SW 1271 (cell line): ENCODE results near the gene KIAA1217.
"Not testable (repeated sequence)": the region's sequence is repeated elsewhere in the genome, so short reads cannot be mapped to it uniquely, and the experiment has no call there.

Source experiments
- DNase-seq, 2 experiments: peaks; one replicate each; lab custom pipeline; 2025; lab: John Stamatoyannopoulos, UW

The KIAA1217 gene

DNA sequence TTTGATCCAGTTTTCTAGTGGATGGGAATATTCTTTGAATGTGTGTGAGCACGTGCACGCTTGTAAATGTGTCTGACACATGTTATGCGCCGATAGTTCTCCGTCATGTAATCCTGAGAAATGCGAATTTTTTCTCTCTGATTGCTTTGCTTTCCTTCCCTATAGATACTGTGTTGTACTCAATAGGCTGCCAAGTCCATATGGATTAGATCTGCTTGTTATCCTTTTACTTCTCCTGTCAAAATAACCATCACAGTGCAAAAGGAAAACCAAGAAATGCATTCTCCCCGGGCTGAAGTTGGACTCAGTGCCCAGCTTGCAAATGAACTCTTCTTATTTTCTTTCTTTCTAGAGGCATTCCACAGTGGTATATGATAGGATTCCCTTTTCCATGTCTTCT is 131.9 kb downstream of the KIAA1217 start:
- no peak for DNase-seq

GRCh38 chr10:24341371-24341770 is 132.4 kb downstream of the KIAA1217 start:
- no peak for DNase-seq

DNA sequence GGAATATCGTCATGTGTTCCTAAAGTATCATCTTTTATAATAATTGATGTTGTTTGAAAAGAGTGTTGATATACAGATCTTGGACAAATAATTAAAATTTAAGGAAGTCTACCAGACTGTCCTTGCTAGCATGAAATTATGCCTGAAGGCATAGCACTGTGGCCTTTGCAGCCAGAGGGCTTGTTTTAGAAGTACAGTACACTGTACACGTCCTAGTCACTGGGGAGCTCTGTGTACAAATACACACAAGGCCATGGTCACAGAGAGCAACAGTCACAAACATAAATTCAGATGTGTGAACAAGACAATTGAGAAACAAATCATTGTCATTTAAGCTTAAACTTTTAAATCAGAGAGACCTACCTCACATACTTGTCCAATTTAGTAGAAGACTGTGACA is 133.0 kb downstream of the KIAA1217 start:
- no peak for DNase-seq

DNA sequence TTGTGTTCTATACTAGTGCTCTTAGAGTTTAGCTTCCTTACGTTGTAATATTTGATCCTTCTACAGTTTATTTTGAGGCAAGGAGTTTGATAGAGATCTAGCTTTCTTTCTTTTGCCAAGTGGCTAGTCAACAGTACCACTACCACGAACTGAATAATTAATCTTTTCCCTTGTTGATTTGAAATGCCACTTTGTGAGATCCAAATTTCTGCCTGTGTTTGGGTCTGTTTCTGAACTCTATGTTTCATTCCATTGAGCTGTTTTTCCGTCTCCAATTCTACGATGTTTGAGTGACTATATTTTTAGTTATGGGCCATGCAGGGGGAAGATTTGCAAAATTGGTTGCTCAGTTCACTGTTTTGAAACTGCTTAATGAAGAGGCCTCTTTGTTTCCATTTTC is 134.7 kb downstream of the KIAA1217 start:
- no peak for DNase-seq

GRCh38 chr10:24344279-24344678 is 135.3 kb downstream of the KIAA1217 start:
- no peak for DNase-seq

DNA sequence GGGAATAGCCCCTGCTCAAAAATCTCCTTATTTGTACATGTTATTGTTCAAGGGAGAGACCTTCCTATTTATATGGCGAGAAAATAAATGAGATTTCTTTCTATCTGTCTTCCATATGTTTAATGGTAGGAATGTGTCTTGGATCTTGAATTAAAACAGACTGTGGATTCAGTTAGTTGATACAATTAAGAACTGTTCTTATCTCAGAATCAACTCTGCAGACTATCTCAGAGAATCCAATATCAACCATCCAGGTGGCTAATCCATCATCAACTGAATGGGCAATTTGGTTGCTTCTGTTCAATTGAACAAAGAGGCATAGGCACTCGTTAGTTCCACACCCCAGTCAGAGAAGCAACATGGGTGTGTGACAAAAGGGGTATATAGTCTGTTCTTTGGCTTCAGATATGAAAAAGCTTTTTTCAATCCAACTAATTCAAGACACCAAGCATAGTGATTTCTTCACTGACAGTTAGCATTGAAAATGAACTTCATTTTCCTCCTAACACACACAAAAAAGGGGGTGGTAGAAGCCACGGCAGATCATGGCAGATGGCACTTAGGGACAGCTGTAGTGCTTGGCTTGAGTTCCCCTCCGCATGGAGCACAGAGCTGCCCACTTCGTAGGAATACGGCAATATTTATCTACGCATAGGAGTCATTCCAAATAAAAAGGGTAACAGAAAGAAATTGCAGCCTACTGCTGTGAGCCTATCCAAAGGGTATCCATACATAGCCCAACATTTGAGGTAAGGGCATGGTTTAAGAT is 135.9 kb downstream of the KIAA1217 start:
- no peak for DNase-seq

GRCh38 chr10:24346877-24347519 is 138.1 kb downstream of the KIAA1217 start:
- no peak for DNase-seq

- no peak for DNase-seq
These were observed 140.6 kb downstream of the KIAA1217 start for GRCh38 chr10:24349379-24350001.

GRCh38 chr10:24350070-24350921 is 141.4 kb downstream of the KIAA1217 start:
- no peak for DNase-seq

DNA sequence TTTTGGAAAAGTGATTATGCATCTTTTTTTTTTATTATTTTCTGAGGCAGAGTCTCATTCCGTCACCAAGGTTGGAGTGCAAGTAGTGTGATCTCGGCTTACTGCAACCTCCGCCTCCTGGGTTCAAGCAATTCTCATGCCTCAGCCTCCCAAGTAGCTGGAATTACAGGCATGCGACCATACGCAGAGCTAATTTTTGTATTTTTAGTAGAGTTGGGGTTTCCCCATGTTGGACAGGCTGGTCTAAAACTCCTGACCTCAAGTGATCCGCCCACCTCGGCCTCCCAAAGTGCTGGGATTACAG is 141.9 kb downstream of the KIAA1217 start:
- DNase-seq = not testable (repeated sequence)

DNA sequence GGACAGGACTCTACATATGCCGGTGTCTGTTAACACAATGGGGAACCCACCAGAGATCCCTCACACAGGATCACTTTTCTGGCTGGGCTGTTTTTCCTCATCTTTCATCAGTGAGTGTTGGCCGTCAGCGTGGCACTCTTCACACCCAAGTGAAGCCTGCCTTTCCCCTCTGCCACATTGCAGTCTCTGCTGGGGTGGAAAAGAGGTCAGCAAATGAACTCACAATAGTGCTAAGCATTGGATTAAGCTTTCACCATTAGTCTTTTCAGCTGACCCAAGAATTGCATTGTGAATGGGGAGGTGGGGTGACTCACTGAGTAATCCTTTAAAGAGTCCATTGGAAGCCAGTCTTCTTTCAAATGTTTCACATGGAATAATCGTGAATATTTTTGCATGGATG is 143.0 kb downstream of the KIAA1217 start:
- no peak for DNase-seq

- DNase-seq = no peak
These were observed 143.5 kb downstream of the KIAA1217 start for GRCh38 chr10:24352399-24352798.

DNA sequence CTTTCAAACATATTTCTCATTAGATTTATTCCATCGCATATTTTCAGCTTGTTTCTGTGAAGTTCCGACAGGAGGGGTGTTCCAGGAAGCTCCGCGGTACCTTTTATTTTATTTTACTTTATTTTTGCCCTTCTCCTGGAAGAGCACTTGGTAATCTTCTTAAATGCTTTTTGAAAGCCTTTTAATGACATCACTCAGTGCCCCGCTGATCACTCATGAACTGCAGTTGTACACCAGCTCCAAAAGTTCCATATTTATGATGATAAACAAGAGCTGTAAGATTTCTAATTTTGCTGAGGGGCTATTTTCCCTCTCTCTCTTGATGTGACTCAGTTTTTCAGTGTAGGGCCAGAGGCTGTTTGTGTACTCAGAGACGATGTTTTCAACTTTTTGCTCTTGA is 144.4 kb downstream of the KIAA1217 start:
- no peak for DNase-seq

GRCh38 chr10:24355056-24355688 is 146.2 kb downstream of the KIAA1217 start:
- no peak for DNase-seq

GRCh38 chr10:24357344-24358004 is 148.5 kb downstream of the KIAA1217 start:
- no peak for DNase-seq

- DNase-seq = no peak
These were observed 149.1 kb downstream of the KIAA1217 start for GRCh38 chr10:24358022-24358421.

GRCh38 chr10:24360282-24361127 is 151.6 kb downstream of the KIAA1217 start:
- peak in 1 of 2 experiments; percentile 10 for DNase-seq

DNA sequence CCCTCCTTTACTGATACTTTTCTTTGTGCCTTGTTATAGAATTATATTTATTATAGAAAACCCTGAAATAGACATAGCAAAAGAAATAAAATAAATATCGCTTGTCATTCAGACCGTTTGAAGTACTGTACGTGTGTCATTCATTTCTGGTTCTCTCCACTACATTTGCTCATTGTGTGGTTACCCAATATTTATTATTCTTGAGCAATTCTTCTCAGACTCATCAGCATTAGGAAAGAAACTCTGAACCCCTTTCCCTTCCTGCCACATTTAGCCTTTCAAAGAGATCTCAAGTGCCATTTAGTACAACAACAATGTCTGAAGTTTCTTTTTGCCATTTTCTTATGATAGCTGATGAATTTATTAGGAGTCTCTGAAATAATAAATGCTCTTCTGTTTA is 154.1 kb downstream of the KIAA1217 start:
- DNase-seq = no peak

DNA sequence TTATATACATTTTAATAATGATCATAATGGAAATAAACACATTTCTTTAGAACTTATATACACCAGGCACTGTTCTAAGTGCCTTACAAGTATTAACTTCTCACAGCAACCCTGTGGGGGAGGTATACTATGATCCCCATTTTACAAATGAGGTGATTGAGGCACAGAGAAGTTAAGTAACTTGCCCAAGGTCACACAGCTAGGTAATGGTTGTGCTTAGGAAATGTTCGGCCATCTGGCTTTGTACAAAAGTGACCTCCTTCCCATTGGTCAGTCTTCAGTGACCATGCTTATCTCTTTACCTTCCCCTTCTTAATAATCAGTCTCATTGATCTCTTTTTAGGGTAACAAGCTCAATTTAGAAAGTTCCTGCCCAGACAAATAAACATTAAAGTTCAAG is 158.8 kb downstream of the KIAA1217 start:
- DNase-seq = no peak

- no peak for DNase-seq
These were observed 161.9 kb downstream of the KIAA1217 start for GRCh38 chr10:24370877-24371276.

- no peak for DNase-seq
These were observed 162.5 kb downstream of the KIAA1217 start for GRCh38 chr10:24371396-24371795.
